Ishikawa (cell line): Measurements from ENCODE around the gene EVA1A.

Experiments
- CEBPB ChIP-seq: IDR thresholded peaks from 2 replicates; pipeline ENCODE4 v1.6.1; 2012
- CREB1 ChIP-seq: IDR thresholded peaks from 2 replicates; pipeline ENCODE4 v1.6.1; 2012; ENCODE audit warnings: low read depth
- EGR1 ChIP-seq: IDR thresholded peaks from 2 replicates; pipeline ENCODE4 v1.6.1; 2012
- EP300 ChIP-seq: IDR thresholded peaks from 2 replicates; pipeline ENCODE4 v1.6.1; 2012; ENCODE audit warnings: borderline replicate concordance
- FOXM1 ChIP-seq: IDR thresholded peaks from 2 replicates; pipeline ENCODE4 v1.6.1; 2012; ENCODE audit warnings: low read depth, borderline replicate concordance
- NFIC ChIP-seq: IDR thresholded peaks from 2 replicates; pipeline ENCODE4 v1.6.1; 2012
- RAD21 ChIP-seq: IDR thresholded peaks from 2 replicates; pipeline ENCODE4 v1.6.1; 2012; ENCODE audit warnings: low read depth
- REST ChIP-seq: IDR thresholded peaks from 2 replicates; pipeline ENCODE4 v1.6.1; 2012; ENCODE audit warnings: low read depth, mild to moderate bottlenecking
- TAF1 ChIP-seq: IDR thresholded peaks from 2 replicates; pipeline ENCODE4 v1.6.1; 2012; ENCODE audit warnings: low read depth, mild to moderate bottlenecking
- TCF12 ChIP-seq: IDR thresholded peaks from 2 replicates; pipeline ENCODE4 v1.6.1; 2012; ENCODE audit warnings: low read depth
- TEAD4 ChIP-seq: IDR thresholded peaks from 2 replicates; pipeline ENCODE4 v1.6.1; 2012
- YY1 ChIP-seq: IDR thresholded peaks from 2 replicates; pipeline ENCODE4 v1.6.1; 2012; ENCODE audit warnings: low read depth
- ZBTB7A ChIP-seq: IDR thresholded peaks from 2 replicates; pipeline ENCODE4 v1.6.1; 2012; ENCODE audit warnings: low read depth
- TF ChIP-seq, protein P1 (sequence below): IDR thresholded peaks from 2 replicates; pipeline ENCODE4 v1.6.1; 2012
- TF ChIP-seq, protein P2 (sequence below): IDR thresholded peaks from 2 replicates; pipeline ENCODE4 v1.6.1; 2012

The EVA1A gene

GRCh38 chr2:75557474-75558133 lies 3.1 kb downstream of the EVA1A start:
- TF ChIP-seq TEAD4 (no peak), ZBTB7A (no peak), RAD21 (no peak), NFIC (no peak), TCF12 (no peak)

GRCh38 chr2:75556679-75557366 lies 3.9 kb downstream of the EVA1A start:
- no peak for TF ChIP-seq TCF12
- no peak for TF ChIP-seq TEAD4
- TF ChIP-seq REST, result no peak
- TF ChIP-seq NFIC, result no peak
- no peak for TF ChIP-seq YY1
- TF ChIP-seq FOXM1, result no peak
- no peak for TF ChIP-seq EGR1
- no peak for TF ChIP-seq CREB1

DNA sequence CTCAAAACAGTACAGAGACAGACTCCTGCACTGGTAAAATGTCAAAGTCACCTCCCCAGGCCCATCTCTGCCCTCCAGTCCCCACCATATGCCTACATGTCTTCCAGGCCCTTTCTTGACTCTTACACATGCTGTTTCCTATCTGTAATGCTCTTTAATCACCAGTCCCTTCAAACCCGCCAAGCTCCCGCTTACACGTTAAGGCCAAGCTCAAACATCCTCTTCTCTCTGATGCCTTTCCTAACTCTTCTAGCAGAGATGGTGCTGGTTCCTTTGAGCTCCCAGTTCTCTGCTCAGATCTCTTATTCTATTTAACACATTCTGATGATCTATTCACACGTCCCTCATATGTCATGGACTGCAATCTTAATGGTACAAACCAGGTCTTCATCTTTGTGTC lies 5.0 kb downstream of the EVA1A start:
- TF ChIP-seq EP300, result no peak
- no peak for TF ChIP-seq CREB1
- no peak for TF ChIP-seq YY1
- TF ChIP-seq NFIC, result no peak

DNA sequence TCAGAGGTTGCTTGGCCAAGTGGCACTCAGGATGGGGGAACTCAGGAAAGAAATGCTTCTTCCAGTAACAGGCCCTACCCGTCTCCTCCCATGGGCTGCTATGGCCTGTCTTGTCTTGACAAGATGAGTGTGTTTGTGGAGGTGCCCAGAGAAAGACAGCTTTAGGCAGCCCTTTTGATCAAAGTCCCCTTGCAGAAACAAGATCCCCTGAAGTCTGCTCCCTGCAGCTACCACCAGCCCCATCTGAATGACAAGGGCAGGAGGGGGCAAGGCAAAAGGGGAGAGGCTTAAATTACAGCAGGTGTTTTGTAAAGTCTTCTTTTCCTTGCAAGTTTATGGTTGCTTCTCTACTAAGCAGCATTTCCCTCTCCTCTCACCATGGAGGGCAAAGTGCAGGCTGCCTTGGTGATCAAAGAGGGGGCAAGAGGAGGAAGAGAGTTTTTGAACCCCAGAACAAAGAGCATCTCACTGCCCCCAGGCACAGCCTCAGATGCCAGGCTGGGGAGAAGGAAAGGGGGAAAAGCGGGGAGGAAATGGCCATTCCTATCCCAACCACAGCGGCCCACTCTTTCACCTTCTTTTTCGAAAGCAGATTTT lies 6.7 kb downstream of the EVA1A start:
- no peak for TF ChIP-seq FOXM1
- TF ChIP-seq, protein P1, sequence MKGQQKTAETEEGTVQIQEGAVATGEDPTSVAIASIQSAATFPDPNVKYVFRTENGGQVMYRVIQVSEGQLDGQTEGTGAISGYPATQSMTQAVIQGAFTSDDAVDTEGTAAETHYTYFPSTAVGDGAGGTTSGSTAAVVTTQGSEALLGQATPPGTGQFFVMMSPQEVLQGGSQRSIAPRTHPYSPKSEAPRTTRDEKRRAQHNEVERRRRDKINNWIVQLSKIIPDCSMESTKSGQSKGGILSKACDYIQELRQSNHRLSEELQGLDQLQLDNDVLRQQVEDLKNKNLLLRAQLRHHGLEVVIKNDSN, result no peak

- TF ChIP-seq CREB1 (no peak), CEBPB (no peak), TEAD4 (no peak), ZBTB7A (no peak), RAD21 (no peak), YY1 (no peak), REST (no peak), EGR1 (no peak), TCF12 (no peak), NFIC (no peak), TAF1 (no peak), EP300 (no peak), FOXM1 (no peak)
- TF ChIP-seq, protein P2, sequence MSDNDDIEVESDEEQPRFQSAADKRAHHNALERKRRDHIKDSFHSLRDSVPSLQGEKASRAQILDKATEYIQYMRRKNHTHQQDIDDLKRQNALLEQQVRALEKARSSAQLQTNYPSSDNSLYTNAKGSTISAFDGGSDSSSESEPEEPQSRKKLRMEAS, result no peak
- TF ChIP-seq, protein P1, result no peak
Measured at GRCh38 chr2:75552222-75552621, 8.5 kb downstream of the EVA1A start.

DNA sequence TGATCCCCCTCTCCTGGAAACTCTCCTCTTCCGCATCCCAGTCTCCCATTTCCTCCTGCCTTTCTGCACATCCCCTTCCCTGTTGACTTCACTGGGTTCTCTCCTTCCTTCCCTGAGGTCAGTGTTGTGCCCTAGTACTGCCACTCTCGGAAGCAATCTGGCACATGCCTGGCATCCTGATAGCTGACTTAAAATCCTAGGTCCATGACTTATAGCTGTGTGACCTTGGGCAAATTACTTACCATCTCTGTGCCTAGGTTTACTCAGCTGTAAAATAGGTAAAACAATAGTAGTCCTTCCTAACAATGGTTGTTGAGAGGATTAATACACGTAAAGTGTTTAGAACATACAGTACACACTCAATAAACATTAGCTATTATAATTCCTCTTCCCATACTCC lies 9.3 kb downstream of the EVA1A start:
- no peak for TF ChIP-seq FOXM1
